Measurements from ENCODE around the gene ARL14.

GRCh38 chr3:160675566-160676124 lies 1.3 kb upstream of the ARL14 start:
- TF ChIP-seq CTCF (IDR thresholded peaks at IDR 0.05; ENCODE audit: insufficient read depth, low read length, poor library complexity, severe bottlenecking) (no peak), EZH2phosphoT487 (conservative IDR thresholded peaks at IDR 0.05; ENCODE audit: low read length) (no peak)

All from SU-DHL-6 (cell line).